Tibial nerve (tissue), 4 donors: ENCODE results near the gene TPSD1. TPM values are rescaled to one million over a fixed set of nuclear protein-coding genes. Genes with fewer than 3 reads are reported as not detected.

Experiments
- DNase-seq, 2 donors: peaks; one replicate each; pipeline ENCODE4 v3.0.0-alpha.2; 2019; ENCODE audit warnings: low spot score in 2 of 2
- H3K27ac ChIP-seq, 4 donors: fragments of 200-600 bp; sonication (generic) in 3 of 4; one replicate each; pipeline ENCODE4 v1.5.1; 2017 to 2019; ENCODE audit warnings: mild to moderate bottlenecking in 1 of 4
- H3K27me3 ChIP-seq, 2 donors: fragments of 200-600 bp; sonication (generic) in 1 of 2; one replicate each; pipeline versions ENCODE4 v1.5.1 to v1.6.0; 2017 to 2019
- H3K36me3 ChIP-seq, 3 donors: fragments of 200-600 bp; sonication (generic); one replicate each; pipeline ENCODE4 v1.5.1; 2018 to 2019
- H3K4me1 ChIP-seq, 4 donors: fragments of 200-600 bp; sonication (generic) in 3 of 4; one replicate each; pipeline ENCODE4 v1.5.1; 2017 to 2019
- H3K4me3 ChIP-seq, 4 donors: fragments of 200-600 bp; sonication (generic) in 3 of 4; one replicate each; pipeline ENCODE4 v1.5.1; 2017 to 2019; ENCODE audit warnings: mild to moderate bottlenecking in 1 of 4, moderate library complexity in 1 of 4
- H3K9me3 ChIP-seq, 4 donors: fragments of 200-600 bp; sonication (generic) in 3 of 4; one replicate each; pipeline ENCODE4 v1.5.1; 2017 to 2019
- EP300 ChIP-seq, 2 donors: sonication (generic); formaldehyde crosslinking; IDR thresholded peaks; one replicate each; pipeline ENCODE4 v1.6.1; 2017; ENCODE audit warnings: antibody characterized with exemption in 2 of 2, mild to moderate bottlenecking in 1 of 2
- POLR2A ChIP-seq, 2 donors: fragments of 450-650 bp; IDR thresholded peaks; one replicate each; pipeline ENCODE4 v1.6.1; 2017; ENCODE audit warnings: antibody characterized with exemption in 2 of 2, mild to moderate bottlenecking in 2 of 2, moderate library complexity in 2 of 2
- WGBS, 2 donors: methylation state at CpG; one replicate each; pipeline ENCODE4 v1.1.5; 2018; 5-methylcytosine and 5-hydroxymethylcytosine counted together
- total RNA-seq, 4 donors: library from RNA; depleted of rRNA; stranded (reverse); fragments of >200 nt; gene quantifications; one replicate each; pipeline ENCODE4 v1.1.0, GENCODE V29; 2016
- TF ChIP-seq, protein P1 (sequence below), 5 experiments: fragments of 200-600 bp in 3 of 5; fragments of 450-650 bp in 2 of 5; sonication (generic) in 3 of 5; IDR thresholded peaks; one replicate each; pipeline ENCODE4 v1.5.1; 2016 to 2019; ENCODE audit warnings: antibody characterized with exemption in 5 of 5, mild to moderate bottlenecking in 3 of 5, moderate library complexity in 2 of 5

Gene TPSD1
- total RNA-seq, 4 donors from 2014 or later: 2.7 to 14.0 (median 6.3) TPM; not detected in 1

DNA sequence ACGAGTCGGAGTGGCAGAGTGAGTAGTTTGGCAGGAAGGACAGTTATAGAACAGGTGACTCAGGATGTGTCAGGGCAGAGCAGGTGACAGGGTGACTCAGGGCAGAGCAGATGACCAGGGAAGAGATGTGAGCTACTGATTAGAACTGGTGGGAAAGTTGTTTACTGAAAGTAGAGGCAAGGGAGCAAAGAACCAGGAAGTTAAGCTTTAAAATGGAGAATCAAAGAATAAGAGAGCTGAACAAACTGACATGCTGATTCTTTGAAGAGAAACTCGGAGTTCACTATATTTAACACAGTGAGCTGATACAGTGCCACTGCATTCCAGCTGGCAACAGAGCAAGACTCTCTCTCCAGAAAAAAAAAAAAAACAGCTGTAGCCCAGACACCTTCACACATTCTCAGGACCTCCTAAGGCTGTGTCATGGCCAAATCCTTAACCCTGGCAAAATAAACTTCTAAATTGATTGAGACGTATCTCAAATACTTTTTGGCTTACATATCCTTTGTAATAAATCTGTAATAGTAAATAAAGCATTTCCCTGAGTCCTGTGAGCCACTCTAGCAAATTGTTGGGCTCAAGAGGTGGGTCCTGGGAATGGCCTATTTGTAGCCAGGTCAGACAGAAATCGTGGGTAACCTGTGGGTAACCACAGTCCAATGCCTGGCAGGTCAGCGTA is 41.3 kb downstream of the TPSD1 start:
- WGBS, 2 donors: 53 to 63% methylated on average over 6 of the region's 6 CpGs
- DNase-seq: no peak
- peaks cover 0 to 11% (median 4%) of the 10 kb centered on the region in 4 donors for H3K4me1 ChIP-seq
- H3K9me3 ChIP-seq: no peaks in the 10 kb centered on the region
- H3K27ac ChIP-seq: no peak overlapping the region
- no peaks in the 10 kb centered on the region for H3K36me3 ChIP-seq
- TF ChIP-seq, protein P1, sequence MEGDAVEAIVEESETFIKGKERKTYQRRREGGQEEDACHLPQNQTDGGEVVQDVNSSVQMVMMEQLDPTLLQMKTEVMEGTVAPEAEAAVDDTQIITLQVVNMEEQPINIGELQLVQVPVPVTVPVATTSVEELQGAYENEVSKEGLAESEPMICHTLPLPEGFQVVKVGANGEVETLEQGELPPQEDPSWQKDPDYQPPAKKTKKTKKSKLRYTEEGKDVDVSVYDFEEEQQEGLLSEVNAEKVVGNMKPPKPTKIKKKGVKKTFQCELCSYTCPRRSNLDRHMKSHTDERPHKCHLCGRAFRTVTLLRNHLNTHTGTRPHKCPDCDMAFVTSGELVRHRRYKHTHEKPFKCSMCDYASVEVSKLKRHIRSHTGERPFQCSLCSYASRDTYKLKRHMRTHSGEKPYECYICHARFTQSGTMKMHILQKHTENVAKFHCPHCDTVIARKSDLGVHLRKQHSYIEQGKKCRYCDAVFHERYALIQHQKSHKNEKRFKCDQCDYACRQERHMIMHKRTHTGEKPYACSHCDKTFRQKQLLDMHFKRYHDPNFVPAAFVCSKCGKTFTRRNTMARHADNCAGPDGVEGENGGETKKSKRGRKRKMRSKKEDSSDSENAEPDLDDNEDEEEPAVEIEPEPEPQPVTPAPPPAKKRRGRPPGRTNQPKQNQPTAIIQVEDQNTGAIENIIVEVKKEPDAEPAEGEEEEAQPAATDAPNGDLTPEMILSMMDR (IDR thresholded peaks at IDR 0.05): no peak
- no peak for TF ChIP-seq EP300 (IDR thresholded peaks at IDR 0.05)
- TF ChIP-seq POLR2A (IDR thresholded peaks at IDR 0.05): no peak
- H3K4me3 ChIP-seq: no peak overlapping the region
- H3K27me3 ChIP-seq: peaks cover 0 to 86% of the 10 kb centered on the region in 2 donors

DNA sequence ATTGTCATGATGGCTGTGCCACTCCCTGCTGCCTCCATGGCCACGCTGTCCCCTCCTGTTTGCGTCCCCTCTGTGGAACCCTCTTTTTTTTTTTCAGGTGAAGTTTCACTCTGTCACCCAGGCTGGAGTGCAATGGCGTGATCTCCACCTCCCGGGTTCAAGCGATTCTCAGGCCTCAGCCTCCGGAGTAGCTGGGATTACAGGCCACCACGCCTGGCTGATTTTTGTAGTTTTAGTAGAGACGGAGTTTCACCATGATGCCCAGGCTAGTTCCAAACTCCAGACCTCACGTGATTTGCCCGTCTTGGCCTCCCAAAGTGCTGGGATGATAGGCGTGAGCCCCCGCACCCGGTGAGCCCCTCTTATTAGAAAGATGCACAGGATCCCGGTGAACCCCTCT is 42.5 kb downstream of the TPSD1 start:
- TF ChIP-seq POLR2A (IDR thresholded peaks at IDR 0.05) (no peak), EP300 (IDR thresholded peaks at IDR 0.05) (no peak)
- TF ChIP-seq, protein P1 (IDR thresholded peaks at IDR 0.05): no peak
- Histone ChIP-seq H3K27ac (no peak overlapping the region), H3K27me3 (peaks cover 0 to 89% of the 10 kb centered on the region in 2 donors), H3K36me3 (no peaks in the 10 kb centered on the region), H3K9me3 (no peaks in the 10 kb centered on the region), H3K4me1 (peaks cover 0 to 11% (median 4%) of the 10 kb centered on the region in 4 donors), H3K4me3 (no peak overlapping the region)
- WGBS, 2 donors: 84 to 92% methylated on average over 14 of the region's 14 CpGs
- DNase-seq: no peak

DNA sequence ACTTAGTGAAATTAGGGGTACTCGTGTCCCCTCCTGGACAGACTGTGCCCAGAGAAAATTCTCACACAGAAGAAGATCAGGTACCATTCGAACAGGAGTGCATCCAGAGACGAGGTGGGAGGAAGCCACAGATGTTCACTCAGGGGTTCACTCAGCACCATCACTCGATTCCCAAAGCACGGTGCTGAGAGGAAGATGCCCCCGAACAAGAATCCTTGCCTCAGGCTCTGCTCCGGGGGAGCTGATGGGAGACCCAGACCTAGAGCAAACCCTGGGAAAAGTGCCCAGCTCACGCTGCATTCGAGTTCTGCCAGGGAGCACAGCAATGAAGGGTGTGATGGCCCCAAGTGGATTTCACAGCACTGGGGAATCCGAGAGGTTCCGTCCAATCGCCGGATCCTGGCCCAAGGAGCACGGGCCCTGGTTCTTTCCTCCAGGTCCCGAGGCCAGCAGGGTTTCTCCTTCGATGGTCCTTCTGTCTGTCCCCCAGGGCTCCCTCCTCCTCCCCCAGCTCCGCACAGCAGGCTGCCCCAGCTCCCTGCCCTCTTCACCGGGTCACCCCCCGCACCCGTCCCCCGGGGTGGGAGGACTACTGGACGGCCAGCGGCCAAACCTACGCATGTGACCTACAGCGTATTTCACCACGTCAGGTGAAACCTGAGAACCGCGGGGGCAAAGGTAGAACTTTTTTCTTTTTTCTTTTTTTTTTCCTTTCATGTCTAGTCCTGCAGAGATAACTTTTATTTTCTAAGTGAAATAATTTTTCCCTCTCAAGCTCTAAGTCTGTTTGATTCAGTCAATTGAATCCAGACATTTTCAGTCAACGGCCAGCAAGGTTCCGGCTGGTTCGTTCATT is 43.4 kb downstream of the TPSD1 start:
- no peak overlapping the region for H3K27ac ChIP-seq
- peaks cover 0 to 84% of the 10 kb centered on the region in 2 donors for H3K27me3 ChIP-seq
- TF ChIP-seq POLR2A (IDR thresholded peaks at IDR 0.05) (no peak), EP300 (IDR thresholded peaks at IDR 0.05) (no peak)
- TF ChIP-seq, protein P1 (IDR thresholded peaks at IDR 0.05): no peak
- no peak for DNase-seq
- H3K4me1 ChIP-seq: peaks cover 0 to 11% (median 4%) of the 10 kb centered on the region in 4 donors
- H3K4me3 ChIP-seq: no peak overlapping the region
- 65 to 77% methylated on average over 31 of the region's 31 CpGs for WGBS, 2 donors
- no peaks in the 10 kb centered on the region for H3K36me3 ChIP-seq
- H3K9me3 ChIP-seq: no peaks in the 10 kb centered on the region

DNA sequence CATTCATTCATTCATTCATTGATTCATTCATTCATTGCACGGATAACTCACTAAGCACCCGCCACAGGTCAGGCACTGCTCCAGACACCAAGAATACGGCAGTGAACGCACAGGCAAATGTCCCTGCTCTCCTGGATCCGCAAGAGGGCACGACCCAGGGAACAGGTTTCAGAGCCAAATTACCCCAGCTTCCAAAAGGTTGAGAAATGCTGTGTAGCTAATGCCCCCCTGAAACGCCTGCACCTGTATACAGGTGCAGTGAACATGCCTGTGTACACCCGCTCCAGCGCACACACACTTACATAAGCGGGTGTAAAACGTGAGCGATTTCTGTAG is 44.0 kb downstream of the TPSD1 start:
- no peak overlapping the region for H3K4me3 ChIP-seq
- H3K27me3 ChIP-seq: peaks cover 0 to 78% of the 10 kb centered on the region in 2 donors

More for the DNA sequence above, 44.0 kb downstream of the TPSD1 start:
- no peaks in the 10 kb centered on the region for H3K36me3 ChIP-seq
- no peaks in the 10 kb centered on the region for H3K9me3 ChIP-seq
- DNase-seq: no peak
- H3K27ac ChIP-seq: no peak overlapping the region
- 74 to 78% methylated on average over 12 of the region's 12 CpGs for WGBS, 2 donors
- peaks cover 0 to 11% (median 4%) of the 10 kb centered on the region in 4 donors for H3K4me1 ChIP-seq
- TF ChIP-seq POLR2A (IDR thresholded peaks at IDR 0.05) (no peak), EP300 (IDR thresholded peaks at IDR 0.05) (no peak)
- TF ChIP-seq, protein P1 (IDR thresholded peaks at IDR 0.05): no peak
